Measurements from ENCODE around the gene KDSR. TPM values are rescaled to one million over a fixed set of nuclear protein-coding genes. Genes with fewer than 3 reads are reported as not detected.

KDSR gene
- total RNA-seq, 1 donor = 46.3 TPM

DNA sequence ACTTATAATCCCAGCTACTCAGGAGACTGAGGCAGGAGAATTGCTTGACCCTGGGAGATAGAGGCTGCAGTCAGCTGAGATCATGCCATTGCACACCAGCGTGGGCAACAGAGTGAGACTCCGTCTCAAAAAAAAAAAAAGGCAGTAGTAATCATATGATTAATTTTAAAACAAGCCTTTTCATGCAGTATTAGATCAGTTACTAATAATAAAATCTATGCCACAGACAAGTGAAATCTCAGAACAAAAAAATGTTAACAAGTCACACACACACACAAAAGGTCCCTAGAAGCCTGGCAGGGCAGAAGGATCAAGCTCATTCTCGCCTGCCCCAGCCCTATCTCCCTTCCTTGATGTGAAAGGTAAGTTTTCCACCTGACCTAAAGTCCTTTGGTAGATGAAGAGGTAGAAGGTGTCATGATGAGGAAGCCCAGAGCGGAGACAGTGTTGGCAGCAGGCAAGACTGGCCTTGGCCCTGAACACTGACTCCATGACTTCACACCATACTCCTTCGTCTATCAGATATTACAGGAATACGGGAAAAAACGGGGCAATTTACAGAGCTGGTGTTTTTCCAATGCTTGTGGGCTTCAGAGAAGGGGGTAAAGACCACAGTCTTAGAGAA is 10.6 kb downstream of the KDSR start:
- H3K36me3 ChIP-seq (ENCODE audit: insufficient read depth, low read length) = peaks cover 71% of the 10 kb centered on the region

DNA sequence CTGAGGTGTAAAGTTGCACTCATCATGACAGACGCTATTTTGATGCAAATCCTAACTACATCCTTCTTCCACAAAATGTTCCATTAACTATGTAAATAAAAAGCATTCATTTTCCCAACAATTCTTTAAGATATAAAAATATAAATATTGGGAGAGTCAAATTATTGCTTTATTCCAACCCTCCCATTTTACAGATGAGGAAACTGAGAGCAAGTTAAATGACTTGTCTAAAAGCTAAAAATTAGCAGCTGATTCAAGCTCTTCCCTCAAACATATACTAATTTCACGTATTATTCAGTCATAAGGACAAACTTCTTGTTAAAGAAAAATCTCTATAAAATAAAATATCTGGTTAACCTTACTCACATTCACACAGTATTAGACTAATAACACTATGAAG is 16.8 kb downstream of the KDSR start:
- Histone ChIP-seq H3K79me2 (ENCODE audit: insufficient read depth, low read length) (peaks cover 20% of the 10 kb centered on the region), H3K4me2 (ENCODE audit: insufficient read depth, low read length) (no peak overlapping the region), H3K27me3 (ENCODE audit: insufficient read depth, low read length) (no peaks in the 10 kb centered on the region), H3K36me3 (ENCODE audit: insufficient read depth, low read length) (peaks cover 82% of the 10 kb centered on the region), H3K4me3 (ENCODE audit: insufficient read depth, low read length) (no peak overlapping the region), H3K27ac (ENCODE audit: low read depth, low read length) (no peak overlapping the region), H4K20me1 (ENCODE audit: insufficient read depth, low read length) (no peaks in the 10 kb centered on the region), H3K9me3 (ENCODE audit: low read depth, low read length) (no peaks in the 10 kb centered on the region), H2AFZ (ENCODE audit: low read length) (no peak overlapping the region), H3K4me1 (ENCODE audit: insufficient read depth, low read length) (peaks cover 7% of the 10 kb centered on the region)
- TF ChIP-seq, protein P1, sequence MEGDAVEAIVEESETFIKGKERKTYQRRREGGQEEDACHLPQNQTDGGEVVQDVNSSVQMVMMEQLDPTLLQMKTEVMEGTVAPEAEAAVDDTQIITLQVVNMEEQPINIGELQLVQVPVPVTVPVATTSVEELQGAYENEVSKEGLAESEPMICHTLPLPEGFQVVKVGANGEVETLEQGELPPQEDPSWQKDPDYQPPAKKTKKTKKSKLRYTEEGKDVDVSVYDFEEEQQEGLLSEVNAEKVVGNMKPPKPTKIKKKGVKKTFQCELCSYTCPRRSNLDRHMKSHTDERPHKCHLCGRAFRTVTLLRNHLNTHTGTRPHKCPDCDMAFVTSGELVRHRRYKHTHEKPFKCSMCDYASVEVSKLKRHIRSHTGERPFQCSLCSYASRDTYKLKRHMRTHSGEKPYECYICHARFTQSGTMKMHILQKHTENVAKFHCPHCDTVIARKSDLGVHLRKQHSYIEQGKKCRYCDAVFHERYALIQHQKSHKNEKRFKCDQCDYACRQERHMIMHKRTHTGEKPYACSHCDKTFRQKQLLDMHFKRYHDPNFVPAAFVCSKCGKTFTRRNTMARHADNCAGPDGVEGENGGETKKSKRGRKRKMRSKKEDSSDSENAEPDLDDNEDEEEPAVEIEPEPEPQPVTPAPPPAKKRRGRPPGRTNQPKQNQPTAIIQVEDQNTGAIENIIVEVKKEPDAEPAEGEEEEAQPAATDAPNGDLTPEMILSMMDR (IDR thresholded peaks at IDR 0.05; ENCODE audit: extremely low read depth, low read depth, low read length) = no peak
- no peak for DNase-seq (ENCODE audit: insufficient read length, low spot score, missing footprints)

More for the DNA sequence above, 10.6 kb downstream of the KDSR start:
- Histone ChIP-seq H3K9me3 (ENCODE audit: low read depth, low read length) (no peaks in the 10 kb centered on the region), H3K79me2 (ENCODE audit: insufficient read depth, low read length) (peaks cover 2% of the 10 kb centered on the region), H3K4me2 (ENCODE audit: insufficient read depth, low read length) (no peak overlapping the region), H3K27ac (ENCODE audit: low read depth, low read length) (no peak overlapping the region), H3K4me3 (ENCODE audit: insufficient read depth, low read length) (no peak overlapping the region), H3K27me3 (ENCODE audit: insufficient read depth, low read length) (no peaks in the 10 kb centered on the region), H4K20me1 (ENCODE audit: insufficient read depth, low read length) (no peaks in the 10 kb centered on the region), H2AFZ (ENCODE audit: low read length) (no peak overlapping the region), H3K4me1 (ENCODE audit: insufficient read depth, low read length) (no peaks in the 10 kb centered on the region)
- DNase-seq (ENCODE audit: insufficient read length, low spot score, missing footprints) = no peak
- TF ChIP-seq, protein P1 (IDR thresholded peaks at IDR 0.05; ENCODE audit: extremely low read depth, low read depth, low read length) = no peak

DNA sequence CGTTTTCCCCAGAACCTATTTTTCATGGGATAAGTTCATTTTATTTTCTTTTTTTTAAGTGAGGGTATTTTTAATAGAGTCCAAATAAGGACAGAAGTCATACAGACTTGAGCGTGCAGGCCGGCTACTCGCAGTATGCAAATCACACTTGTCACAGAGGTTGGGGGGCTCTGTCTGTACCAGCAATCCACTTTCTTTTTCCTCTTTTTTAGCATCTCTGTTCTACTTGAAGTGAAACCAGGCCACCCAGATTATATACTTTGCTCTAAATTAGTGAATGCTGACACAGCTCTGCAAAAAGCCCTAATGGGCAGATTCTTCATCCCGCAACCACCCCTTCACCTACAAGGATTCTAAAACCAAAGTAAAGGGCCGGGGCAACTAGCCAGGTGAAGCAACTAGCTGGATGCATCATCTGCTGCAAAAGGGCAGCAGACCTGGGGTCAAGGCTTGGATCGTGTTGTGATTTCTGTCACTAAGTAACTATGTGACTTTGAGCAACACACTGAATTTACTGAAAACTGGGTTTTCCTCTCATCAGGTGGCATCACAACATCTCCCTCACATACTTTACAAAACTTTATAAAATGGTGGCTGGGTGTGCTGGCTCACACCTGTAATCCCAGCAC is 18.4 kb downstream of the KDSR start:
- no peak for DNase-seq (ENCODE audit: insufficient read length, low spot score, missing footprints)
- H3K27ac ChIP-seq (ENCODE audit: low read depth, low read length) = no peak overlapping the region
- H2AFZ ChIP-seq (ENCODE audit: low read length) = no peak overlapping the region
- peaks cover 24% of the 10 kb centered on the region for H3K79me2 ChIP-seq (ENCODE audit: insufficient read depth, low read length)
- H4K20me1 ChIP-seq (ENCODE audit: insufficient read depth, low read length) = no peaks in the 10 kb centered on the region
- no peak overlapping the region for H3K4me3 ChIP-seq (ENCODE audit: insufficient read depth, low read length)
- H3K4me1 ChIP-seq (ENCODE audit: insufficient read depth, low read length) = peaks cover 7% of the 10 kb centered on the region
- peaks cover 82% of the 10 kb centered on the region for H3K36me3 ChIP-seq (ENCODE audit: insufficient read depth, low read length)
- no peaks in the 10 kb centered on the region for H3K9me3 ChIP-seq (ENCODE audit: low read depth, low read length)
- TF ChIP-seq, protein P1 (IDR thresholded peaks at IDR 0.05; ENCODE audit: extremely low read depth, low read depth, low read length) = no peak
- no peaks in the 10 kb centered on the region for H3K27me3 ChIP-seq (ENCODE audit: insufficient read depth, low read length)
- no peak overlapping the region for H3K4me2 ChIP-seq (ENCODE audit: insufficient read depth, low read length)

DNA sequence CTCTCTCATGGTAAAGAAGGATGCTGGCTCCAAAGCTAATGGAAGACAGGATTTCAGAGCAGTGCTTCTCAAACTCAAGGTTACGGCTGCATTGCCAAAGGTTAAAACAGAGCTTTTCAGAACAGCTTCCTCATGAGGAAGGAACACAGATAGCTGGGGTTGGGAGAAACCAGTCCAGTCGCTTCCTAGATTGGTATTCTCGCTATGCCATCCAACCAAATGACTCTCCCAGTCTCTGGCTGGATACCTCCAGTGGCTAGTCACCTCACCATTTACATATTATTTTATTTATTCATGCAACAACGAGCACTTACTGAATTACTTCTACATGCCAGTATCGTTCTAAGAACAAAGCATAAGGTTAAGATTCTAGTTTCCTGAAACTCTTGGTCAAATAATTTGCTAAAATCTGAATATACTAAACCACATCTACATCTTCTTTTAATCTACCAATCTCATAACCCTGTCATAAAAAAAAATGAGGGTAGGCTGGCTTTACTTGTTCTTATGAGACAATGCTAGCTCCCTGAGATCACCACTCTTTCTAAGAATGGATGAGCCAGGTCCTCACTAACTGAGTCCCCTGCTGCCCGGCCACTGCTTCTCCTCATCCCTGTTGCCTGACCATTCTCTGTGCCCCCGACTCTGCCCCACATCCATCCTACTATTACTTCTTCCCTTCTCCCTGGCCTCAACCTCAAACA is 20.4 kb downstream of the KDSR start:
- peaks cover 24% of the 10 kb centered on the region for H3K79me2 ChIP-seq (ENCODE audit: insufficient read depth, low read length)
- H3K27me3 ChIP-seq (ENCODE audit: insufficient read depth, low read length) = no peaks in the 10 kb centered on the region
- H3K4me3 ChIP-seq (ENCODE audit: insufficient read depth, low read length) = no peak overlapping the region
- no peak for DNase-seq (ENCODE audit: insufficient read length, low spot score, missing footprints)
- H4K20me1 ChIP-seq (ENCODE audit: insufficient read depth, low read length) = no peaks in the 10 kb centered on the region
- peaks cover 75% of the 10 kb centered on the region for H3K36me3 ChIP-seq (ENCODE audit: insufficient read depth, low read length)
- peaks cover 7% of the 10 kb centered on the region for H3K4me1 ChIP-seq (ENCODE audit: insufficient read depth, low read length)
- H3K9me3 ChIP-seq (ENCODE audit: low read depth, low read length) = no peaks in the 10 kb centered on the region
- peak overlapping the region; percentile 45 for H3K27ac ChIP-seq (ENCODE audit: low read depth, low read length)
- H2AFZ ChIP-seq (ENCODE audit: low read length) = peak overlapping the region; percentile 15
- TF ChIP-seq, protein P1 (IDR thresholded peaks at IDR 0.05; ENCODE audit: extremely low read depth, low read depth, low read length) = no peak
- no peak overlapping the region for H3K4me2 ChIP-seq (ENCODE audit: insufficient read depth, low read length)

Measured in osteoblast (primary cell).